HG03558 (cell line): ENCODE measurements around the gene APBB1.

Source experiments
- ATAC-seq: cut with Tn5 transposase; IDR thresholded peaks from one replicate; pipeline ENCODE4 v1.9.1; 2021; ENCODE audit warnings: moderate number of reproducible peaks; ENCODE audit not compliant: unreplicated experiment; ENCODE audit errors: extremely low read depth

The APBB1 gene

GRCh38 chr11:6418557-6419008 is 311 bp downstream of the APBB1 start:
- no peak for ATAC-seq

GRCh38 chr11:6417907-6418556 is 862 bp downstream of the APBB1 start:
- no peak for ATAC-seq

GRCh38 chr11:6415797-6416196 is 3.1 kb downstream of the APBB1 start:
- ATAC-seq, result no peak

- ATAC-seq, result no peak
Observed at GRCh38 chr11:6414874-6415328, 4.0 kb downstream of the APBB1 start.

GRCh38 chr11:6413791-6414201 is 5.1 kb downstream of the APBB1 start:
- no peak for ATAC-seq

GRCh38 chr11:6411594-6412031 is 7.3 kb downstream of the APBB1 start:
- ATAC-seq, result no peak

- ATAC-seq, result no peak
Observed at GRCh38 chr11:6410695-6411430, 8.0 kb downstream of the APBB1 start.

- ATAC-seq, result no peak
Observed at GRCh38 chr11:6406370-6406769, 12.5 kb downstream of the APBB1 start.

GRCh38 chr11:6405846-6406245 is 13.0 kb downstream of the APBB1 start:
- no peak for ATAC-seq

GRCh38 chr11:6405052-6405667 is 13.7 kb downstream of the APBB1 start:
- no peak for ATAC-seq

- ATAC-seq, result no peak
Observed at GRCh38 chr11:6404342-6405051, 14.4 kb downstream of the APBB1 start.

GRCh38 chr11:6403539-6403938 is 15.4 kb downstream of the APBB1 start:
- no peak for ATAC-seq

GRCh38 chr11:6402561-6402981 is 16.3 kb downstream of the APBB1 start:
- ATAC-seq, result peak; percentile 98

- ATAC-seq, result no peak
Observed at GRCh38 chr11:6402061-6402470, 16.8 kb downstream of the APBB1 start.

- no peak for ATAC-seq
Observed at GRCh38 chr11:6401464-6401863, 17.4 kb downstream of the APBB1 start.

GRCh38 chr11:6400431-6401345 is 18.2 kb downstream of the APBB1 start:
- no peak for ATAC-seq

- no peak for ATAC-seq
Observed at GRCh38 chr11:6397636-6398035, 21.3 kb downstream of the APBB1 start.

GRCh38 chr11:6397156-6397555 is 21.7 kb downstream of the APBB1 start:
- no peak for ATAC-seq

GRCh38 chr11:6395470-6396060 is 23.3 kb downstream of the APBB1 start:
- ATAC-seq, result no peak
